Stimulated activated CD4-positive, alpha-beta T cell treated with anti-CD3 and anti-CD28 coated beads, Interleukin-4, amount 100 ng/mL, for 48 hours (primary cell): ENCODE measurements around the gene HSPA1B.
"Not testable (repeated sequence)": the region's sequence is repeated elsewhere in the genome, so short reads cannot be mapped to it uniquely, and the experiment has no call there.

ENCODE experiments used
- DNase-seq, 2 donors: peaks; one replicate each; pipeline ENCODE4 v3.0.0-alpha.2; 2020; ENCODE audit warnings: low read depth in 2 of 2

The HSPA1B gene

DNA sequence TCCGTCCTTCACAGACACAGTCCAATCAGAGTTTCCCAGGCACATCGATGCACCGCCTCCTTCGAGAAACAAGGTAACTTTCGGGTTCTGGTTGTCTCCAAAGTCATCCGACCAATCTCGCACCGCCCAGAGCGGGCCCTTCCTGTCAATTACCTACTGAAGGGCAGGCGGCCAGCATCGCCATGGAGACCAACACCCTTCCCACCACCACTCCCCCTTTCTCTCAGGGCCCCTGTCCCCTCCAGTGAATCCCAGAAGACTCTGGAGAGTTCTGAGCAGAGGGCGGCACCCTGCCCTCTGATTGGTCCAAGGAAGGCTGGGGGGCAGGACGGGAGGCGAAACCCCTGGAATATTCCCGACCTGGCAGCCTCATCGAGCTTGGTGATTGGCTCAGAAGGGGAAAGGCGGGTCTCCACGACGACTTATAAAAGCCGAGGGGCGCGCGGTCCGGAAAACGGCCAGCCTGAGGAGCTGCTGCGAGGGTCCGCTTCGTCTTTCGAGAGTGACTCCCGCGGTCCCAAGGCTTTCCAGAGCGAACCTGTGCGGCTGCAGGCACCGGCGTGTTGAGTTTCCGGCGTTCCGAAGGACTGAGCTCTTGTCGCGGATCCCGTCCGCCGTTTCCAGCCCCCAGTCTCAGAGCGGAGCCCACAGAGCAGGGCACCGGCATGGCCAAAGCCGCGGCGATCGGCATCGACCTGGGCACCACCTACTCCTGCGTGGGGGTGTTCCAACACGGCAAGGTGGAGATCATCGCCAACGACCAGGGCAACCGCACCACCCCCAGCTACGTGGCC, at the start of gene HSPA1B:
TSS of gene HSPA1B (plus strand) at position 453 of the 794 bp plus-strand sequence. CDS start at position 666, 213 bp downstream.
- peak; percentile 83 to 93 for DNase-seq

DNA sequence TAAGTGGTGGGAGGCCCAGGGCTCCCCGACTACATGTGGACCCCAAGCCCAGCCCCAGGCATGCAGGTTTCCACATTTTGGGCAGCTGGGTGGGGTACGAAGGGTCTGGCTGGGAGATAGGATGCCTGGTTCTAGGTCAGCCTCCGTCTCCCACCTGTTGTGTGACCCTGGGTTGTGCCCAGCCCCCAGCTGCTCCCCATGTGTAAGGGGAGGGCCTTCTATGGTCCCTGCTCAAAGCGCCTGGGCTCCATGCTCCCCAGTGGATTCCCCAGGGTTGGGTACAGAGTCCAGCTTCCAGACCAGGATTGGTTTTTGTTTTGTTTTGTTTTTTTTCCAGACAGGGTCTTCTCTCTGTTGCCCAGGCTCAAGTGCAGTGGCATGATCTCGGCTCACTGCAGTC, 49.3 kb upstream of the HSPA1B start:
- DNase-seq: no peak

DNA sequence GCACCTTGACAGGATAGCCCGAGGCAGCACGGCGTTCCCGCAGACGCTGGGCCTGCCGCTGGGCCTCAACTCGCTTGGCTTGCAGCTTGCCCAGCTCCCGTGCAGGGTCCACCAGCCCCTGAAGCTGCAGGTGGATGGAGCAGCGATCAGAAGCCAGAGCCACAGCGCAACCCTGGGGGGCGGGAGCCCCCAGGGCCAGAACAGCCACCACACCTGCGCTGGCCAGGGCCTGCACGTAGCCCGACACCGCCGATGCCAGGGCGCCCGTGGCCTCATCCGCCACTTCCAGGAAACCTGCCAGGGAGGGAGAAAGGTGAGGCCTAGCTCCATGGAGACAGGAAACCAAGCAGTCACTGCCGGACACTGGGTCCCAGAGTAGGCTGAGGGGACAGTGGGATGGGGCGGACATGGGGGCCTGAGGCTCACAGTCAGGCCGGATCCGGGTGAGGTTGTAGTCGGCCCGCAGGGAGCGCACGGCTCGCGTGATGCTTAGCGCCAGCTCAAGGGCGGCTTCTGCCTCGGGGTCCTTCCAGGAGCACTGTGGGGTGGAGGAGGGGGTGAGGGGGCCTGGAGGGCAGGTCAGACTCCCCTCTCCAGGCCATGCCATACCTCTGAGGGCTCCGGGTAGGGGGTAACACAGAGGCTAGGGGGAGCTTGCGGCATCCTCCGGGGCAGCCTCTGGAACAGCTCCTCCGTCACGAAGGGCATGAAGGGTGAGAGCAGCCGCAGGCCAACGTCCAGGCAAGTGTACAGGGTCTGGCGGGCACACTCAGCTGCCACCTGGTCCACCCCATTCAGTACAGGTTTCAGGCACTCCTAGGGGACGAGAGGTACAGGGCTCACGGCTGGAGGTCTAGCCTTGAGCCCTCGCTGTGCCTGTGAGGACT, 48.3 kb upstream of the HSPA1B start:
- no peak for DNase-seq

DNA sequence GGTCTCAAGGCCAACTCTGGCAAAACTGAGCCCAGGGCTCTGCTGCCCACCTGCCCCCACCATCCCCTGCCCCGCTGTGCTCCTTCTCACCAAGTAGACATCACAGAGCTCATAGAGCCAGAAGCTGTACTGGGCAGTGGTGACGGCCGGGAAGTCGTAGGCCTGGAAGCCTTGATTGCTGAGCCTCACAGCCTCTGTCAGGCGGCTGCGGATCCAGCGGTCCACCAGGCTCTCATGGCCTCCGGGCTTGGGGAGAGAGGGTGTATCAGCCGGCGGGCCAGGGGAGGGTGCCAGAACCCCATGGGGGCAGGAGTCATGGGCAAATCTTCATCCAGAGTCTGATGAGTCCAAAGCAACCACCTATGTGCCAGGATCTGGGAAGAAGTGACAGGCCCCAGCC, 47.6 kb upstream of the HSPA1B start:
- DNase-seq: no peak

DNA sequence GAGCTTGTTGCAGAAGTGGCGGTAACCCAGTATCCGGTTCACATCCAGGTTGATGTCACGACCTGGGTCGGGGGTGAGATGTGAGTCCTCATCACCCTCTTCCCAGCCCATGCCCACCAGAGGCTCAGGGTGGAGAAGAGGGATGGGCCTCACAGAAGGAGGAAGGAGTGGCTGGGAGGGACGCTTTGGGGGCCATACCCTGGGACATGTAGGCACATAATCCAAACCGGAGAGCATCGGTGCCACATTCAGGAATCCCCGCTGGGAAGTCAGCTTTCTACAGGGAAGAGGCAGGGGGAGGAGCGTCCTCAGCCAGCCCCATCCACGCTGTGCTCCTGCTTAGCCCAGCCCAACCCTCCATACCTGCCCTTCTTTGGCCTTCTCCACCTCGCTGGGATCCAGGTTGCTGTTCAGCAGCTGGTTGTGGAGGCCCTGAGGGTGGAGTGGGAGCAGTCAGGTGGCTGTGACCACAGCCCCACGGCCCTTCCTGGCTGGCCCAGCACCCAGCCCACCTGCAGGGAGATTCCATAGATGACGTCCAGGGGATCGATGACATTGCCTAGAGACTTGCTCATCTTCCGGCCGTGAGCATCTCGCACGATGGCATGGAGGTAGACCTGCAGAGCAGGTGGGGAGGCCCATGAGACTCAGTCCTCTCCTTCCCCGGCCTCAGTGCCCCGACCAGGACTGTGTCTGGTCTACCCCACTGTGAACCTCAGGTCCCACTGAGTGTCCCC, 46.9 kb upstream of the HSPA1B start:
- DNase-seq: no peak

DNA sequence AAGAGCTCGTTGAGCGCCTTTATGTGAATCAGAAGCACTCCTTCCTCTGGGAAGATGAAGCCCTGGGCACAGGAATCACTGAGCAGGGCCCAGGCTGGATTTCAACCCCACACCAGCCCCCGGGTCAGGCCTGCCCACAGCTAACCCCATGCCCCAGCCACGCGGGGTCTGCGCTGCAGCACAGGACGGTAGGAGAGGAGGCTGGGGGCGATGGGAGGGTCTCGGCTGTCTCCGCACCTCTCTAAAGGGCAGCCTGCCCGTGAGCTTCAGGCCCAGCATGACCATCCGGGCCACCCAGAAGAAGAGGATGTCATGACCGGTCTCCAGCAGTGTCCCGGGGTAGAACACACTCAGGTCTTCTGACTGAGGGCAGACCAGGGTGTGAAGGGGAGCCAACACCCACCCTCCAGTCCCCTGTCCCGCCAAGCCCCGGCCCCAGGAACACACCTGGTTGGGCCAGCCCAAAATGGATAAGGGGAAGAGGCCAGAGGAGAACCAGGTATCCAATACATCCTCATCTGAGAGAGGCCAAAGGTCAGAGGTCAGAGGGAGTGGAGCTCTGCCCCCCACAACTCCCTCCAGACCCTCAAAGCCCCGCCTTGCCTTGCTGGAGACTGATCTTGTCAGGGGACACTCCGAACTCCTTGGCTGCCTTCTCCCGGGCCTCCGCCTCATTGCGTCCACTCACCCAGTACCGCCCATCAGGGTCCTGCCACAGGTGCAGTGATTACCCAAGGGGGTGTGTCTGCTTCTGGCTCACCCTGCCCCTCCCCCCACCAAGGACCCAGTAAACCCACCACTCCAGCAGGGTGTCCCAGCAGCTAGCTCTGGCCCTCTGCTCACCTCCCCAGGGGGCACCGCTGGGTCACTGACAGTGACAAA, 46.1 kb upstream of the HSPA1B start:
- no peak for DNase-seq

DNA sequence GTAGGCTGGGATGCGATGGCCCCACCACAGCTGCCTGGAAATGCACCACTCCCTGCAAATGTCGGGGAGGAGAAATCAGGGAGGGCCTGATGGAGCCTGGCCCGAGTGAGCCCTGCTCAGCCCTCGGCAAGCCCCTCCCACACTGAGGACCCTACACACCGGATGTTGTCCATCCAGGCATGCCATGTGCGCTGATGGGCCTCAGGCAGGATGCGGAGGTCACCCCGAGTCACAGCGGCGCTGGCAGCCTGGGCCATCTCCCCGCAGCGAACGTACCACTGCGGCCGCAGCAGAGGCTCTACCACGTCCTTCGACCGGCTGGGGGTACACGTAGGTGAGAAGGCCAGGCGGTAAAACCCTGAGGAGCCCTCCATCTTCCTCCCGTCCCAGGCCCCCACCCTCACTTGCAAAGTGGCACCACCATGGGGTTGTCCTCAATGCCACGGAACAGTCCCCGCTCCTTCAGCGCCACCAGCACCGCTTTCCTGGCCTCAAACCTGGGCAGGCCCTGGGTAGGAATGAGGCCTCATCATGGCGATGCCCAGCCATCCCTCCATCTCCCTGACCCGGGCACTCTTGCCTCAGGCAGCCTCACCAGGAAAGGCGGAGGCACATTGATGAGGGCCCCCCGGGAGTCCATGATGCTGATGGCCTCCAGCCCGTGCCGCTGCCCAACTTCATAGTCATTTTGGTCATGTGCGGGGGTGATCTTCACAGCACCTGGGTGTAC, 45.2 kb upstream of the HSPA1B start:
- DNase-seq: no peak

DNA sequence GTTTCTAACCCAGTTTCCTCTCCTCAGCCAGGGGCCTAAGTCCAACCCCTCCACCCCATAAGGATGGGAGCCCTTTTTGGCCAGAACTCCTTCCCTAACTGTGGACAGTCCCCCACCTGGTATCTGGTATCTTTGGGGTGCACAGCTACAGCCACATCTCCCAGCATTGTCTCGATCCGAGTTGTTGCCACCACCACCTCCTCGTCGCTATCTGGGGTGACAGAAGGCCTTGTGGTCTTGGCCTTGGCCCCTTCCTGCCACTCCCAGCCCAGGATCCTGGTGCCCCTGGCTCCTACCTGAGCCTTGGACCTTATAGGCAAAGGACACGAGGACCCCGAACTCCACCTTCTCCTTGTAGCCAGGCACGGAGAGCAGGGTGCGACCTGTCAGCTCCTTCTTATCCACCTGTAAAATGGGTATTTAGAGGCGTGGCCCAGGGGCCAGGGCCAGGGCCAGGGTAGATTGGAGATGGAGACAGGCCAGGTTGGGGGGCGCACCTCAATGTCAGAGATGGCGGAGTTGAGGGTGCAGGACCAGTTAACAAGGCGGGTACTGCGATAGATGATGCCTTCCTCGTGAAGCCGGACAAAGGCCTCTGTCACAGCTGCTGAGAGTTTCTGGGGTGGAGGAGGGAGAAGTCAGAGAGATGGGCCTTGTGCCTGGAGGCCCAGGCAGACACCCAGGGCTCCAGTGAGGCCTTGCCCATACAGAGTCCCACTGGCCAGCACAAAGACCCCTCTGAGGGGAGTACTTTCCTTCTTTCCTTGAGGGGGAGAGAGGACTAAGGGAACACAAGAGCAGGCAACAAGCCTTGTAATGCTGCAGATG, 43.2 kb upstream of the HSPA1B start:
- no peak for DNase-seq

DNA sequence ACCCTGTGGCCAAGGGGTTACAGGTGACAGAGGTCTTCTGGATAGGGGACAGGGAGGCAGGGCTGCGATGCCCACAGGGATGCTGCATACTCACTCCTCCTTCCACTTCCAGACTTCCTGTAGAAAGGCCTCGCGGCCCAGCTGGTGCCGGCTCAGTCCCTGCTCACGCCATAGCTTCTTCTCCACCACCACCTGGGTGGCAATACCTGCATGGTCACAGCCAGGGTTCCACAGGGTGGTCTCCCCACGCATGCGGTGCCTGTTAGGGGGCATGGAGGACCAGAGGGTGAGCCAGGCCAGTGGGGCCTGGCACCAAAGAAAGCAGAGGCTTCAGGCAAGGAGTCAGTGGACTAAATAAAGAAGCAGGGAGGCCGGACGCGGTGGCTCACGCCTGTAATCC, 42.1 kb upstream of the HSPA1B start:
- DNase-seq: no peak

DNA sequence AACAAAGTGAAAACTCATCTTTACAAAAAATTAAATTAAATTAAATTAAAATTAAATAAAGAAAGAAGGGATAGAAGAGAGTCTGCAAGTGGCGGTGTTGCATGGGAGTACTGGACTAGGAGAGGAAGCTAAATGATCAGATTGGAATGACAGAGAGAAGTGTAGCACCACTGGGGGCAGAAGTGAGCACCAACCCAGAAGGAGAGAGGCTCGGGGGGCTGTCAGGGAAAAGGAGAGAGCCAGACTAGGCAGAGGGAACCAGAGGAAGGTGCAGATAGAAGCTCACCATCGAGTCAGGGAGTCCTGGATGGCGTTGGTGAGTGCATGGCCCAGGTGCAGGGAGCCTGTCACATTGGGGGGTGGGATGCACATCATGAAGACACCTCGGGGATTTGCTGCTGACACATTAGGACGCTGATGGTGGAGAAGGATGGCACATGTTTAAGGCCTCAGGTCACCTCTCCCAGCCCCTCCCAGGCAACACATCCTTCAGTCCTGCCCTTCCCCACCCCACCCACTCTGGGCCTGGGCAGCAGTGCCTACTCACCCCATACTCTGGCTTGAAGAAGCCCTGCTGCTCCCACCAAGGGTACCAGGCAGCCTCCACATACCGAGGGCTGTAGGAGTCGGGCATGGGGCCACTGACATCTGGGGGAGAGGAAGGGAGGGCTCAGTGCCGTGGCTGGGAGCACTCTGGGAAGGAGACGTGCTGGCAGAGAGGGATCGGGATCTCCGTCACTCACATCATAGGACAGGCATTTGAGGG, 36.0 kb upstream of the HSPA1B start:
- DNase-seq: no peak

DNA sequence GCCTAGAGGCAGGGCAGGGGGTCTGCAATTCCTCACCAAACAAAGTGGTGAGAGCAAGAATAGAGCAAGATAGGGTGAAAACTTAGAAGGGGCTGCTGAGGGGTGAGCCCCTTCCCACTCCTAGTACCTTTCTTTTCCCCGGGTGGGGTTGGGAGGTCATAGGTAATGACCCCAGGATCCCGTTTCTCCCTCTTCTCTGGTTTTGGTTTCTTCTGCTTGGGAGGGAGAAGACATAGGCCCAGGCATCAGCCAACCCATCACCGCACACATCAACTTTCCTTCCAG, 35.5 kb upstream of the HSPA1B start:
- DNase-seq: no peak

DNA sequence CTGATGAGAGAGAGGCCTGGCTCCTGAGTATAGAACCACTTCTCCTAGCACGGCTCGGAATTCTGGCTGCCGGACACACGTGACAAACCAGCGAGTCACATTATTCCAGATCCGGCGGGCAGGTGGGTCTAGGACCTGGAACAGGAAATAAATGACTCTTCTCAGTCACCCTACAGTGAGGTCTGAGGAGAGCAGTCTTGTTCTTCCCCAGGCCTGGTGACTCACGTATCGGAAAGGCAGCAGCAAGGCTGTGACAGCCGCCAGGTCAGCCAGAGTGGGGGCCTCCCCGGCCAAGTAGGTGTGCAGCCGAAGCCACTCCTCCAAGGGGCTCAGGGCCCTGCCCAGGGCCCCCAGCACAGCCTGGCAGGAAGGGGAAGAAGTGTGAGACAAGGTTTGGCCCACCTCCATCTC, 34.8 kb upstream of the HSPA1B start:
- DNase-seq: no peak

DNA sequence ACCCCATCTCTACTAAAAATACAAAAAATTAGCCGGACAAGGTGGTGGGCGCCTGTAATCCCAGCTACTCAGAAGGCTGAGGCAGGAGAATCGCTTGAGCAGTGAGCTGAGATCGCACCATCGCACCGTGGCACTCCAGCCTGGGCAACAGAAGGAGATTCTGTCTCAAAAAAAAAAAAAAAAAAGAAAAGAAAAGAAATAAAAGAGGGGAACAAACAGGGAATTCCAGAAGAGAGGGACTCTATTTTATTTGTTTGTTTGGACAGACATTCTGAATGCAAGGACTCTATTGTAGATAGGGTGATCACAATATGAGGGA, 33.7 kb upstream of the HSPA1B start:
- not testable (repeated sequence) for DNase-seq

DNA sequence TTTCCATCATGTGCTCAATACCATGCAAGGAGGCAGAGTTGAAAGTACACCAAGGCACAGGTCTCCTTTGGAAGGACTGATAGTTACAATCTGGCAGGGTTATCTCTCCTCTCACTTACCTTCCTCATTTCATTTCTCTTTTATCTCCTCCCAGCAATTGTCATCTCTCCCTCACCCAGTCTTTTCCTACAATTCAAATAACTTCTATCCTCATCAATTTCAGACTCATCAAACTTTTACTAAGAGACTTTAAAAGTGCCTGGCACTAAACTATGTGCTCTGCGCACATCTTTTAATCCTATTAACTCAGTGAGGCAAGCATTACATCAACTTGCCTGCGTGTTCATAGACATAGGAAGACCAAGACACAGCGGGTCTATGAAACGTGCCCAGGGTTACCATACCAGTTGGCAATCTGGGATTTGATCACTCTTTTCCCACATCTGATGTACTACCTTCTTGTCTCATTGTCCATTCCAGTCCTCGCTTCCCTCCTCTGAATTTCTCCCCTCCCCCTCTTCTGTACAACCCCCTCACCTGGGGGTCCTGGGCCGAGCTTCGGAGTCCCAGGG, 33.2 kb upstream of the HSPA1B start:
- DNase-seq: no peak

DNA sequence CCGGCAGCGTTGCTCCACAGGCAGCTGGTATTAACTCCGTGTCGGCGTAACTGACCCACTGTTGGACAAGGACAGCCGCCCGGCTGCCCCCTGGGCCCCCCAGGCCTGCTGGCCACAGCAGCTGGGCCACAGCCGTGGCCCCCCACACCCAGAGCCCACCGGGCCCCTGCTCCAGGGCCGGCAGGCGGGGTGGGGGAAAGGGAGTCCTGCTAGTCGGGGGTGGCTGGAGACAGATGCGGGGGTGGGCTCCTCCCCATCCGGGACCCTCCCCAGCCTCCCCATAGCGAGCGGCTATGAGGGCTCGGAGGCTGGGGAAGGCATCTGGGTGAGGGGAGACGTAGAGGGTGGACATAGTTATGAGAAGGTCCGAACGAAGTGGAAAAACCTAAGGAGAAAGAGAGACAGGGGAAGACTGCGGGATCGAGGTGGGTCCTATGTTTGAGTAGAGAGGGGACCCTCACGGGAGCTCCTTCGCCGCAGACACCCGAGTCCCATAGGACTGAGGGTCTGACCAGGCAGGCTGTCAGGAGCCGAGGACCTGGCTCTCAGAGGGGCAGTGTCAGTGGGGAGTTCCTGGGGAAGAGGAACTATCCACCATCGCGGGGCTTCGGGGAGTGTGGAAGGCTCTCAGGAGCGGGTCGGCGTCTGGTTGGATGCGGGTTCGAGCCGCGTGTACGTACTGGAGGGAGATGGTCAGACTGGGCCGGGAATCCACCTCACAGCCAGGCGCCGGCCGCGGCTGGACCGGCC, 32.5 kb upstream of the HSPA1B start:
- DNase-seq: no peak

DNA sequence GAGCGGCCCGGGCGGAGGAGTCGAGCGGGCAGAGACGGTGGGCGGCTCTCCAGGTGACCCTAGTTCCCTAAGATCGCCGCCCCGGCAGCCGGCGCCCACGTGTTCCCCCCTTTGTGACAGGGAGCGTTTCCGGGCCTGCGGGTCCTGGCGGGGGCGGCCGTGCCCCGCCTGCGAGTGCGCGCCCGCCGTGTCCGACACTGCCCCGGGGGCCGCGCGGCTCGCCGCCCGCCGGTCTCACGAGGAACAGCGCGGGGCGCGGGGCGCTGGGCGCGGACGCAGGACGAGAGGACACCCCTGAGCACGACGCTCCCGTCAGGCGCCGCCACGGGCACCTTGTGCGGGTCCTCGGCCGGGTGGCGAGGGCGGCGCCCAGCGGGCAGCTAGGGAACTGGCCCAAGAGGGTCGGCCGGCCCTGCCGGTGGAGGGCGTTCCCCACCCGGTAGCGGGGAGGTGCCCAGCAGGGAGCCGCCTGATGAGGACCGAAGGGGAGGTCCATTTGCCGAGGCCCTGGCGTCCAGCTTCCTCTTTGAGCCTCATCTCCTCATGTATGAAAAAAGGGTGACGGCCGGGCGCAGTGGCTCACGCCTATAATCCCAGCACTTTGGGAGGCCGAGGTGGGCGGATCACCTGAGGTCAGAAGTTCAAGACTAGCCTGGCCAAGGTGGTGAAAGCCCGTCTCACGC, 31.8 kb upstream of the HSPA1B start, which contains the start of gene VARS1:
TSS of gene VARS1 (minus strand) at position 137 of the 683 bp plus-strand sequence. CDS start 535 bp downstream, outside the sequence.
- DNase-seq: peak; percentile 77 to 82

DNA sequence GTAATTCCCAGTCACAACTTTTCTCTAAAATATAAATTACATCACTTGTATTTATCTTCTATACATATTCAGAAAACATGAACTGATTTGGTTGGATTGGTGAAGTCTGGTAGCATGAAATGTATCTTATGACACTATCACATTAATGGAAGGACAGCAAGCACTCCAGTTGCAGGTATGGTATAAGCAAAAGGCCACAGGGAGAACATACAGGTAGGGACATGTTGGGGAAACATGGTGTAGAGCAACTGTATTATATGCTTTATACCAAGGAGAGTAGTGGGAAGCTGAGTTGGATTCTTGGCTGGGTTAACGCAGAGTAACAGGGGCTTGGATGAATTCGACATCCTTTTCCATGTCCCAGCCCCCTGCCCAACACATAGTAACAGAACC, 30.5 kb upstream of the HSPA1B start:
- DNase-seq: no peak
